ENCODE results near the gene DENND11.

The DENND11 gene

DNA sequence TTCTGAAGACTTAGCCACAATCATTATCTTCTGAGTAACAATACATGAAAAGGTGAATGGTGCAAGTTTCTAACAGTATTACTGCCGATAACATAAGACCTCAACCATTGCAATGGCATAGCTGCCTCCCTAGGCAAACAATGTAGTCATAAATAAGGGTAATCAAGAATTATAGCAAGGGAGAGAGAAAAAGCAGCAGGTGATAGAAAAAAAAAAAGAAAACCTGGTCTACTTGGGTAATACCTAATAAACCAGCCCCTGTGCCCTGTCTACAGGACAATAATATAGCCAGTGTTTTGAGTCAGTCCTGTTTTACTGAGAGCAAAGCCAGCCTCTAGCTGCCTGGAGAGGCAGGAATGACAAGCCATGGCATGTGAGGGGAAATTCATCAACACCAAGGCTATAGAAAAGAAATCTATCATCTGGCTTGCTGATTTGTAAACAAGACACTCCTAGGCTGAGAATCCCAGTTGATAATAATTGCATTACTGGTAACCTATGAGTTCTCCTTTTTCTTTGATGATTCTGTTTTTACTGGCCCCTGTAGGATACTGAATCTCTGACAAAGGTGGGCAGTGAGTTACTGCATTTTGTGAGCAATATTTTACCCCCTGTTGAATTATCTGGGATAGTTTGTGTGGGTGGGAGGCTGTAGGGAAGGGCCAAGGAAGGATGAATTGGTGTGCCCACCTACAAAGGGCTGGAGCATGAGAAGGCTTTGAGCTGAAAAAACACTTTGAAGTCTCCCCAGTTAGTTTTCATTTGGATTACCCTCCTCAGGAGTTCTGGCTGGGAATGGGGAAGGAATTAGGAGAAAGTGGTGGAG lies 4.5 kb upstream of the DENND11 start:
- TF ChIP-seq, protein P1, sequence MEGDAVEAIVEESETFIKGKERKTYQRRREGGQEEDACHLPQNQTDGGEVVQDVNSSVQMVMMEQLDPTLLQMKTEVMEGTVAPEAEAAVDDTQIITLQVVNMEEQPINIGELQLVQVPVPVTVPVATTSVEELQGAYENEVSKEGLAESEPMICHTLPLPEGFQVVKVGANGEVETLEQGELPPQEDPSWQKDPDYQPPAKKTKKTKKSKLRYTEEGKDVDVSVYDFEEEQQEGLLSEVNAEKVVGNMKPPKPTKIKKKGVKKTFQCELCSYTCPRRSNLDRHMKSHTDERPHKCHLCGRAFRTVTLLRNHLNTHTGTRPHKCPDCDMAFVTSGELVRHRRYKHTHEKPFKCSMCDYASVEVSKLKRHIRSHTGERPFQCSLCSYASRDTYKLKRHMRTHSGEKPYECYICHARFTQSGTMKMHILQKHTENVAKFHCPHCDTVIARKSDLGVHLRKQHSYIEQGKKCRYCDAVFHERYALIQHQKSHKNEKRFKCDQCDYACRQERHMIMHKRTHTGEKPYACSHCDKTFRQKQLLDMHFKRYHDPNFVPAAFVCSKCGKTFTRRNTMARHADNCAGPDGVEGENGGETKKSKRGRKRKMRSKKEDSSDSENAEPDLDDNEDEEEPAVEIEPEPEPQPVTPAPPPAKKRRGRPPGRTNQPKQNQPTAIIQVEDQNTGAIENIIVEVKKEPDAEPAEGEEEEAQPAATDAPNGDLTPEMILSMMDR (IDR thresholded peaks at IDR 0.05), result no peak

DNA sequence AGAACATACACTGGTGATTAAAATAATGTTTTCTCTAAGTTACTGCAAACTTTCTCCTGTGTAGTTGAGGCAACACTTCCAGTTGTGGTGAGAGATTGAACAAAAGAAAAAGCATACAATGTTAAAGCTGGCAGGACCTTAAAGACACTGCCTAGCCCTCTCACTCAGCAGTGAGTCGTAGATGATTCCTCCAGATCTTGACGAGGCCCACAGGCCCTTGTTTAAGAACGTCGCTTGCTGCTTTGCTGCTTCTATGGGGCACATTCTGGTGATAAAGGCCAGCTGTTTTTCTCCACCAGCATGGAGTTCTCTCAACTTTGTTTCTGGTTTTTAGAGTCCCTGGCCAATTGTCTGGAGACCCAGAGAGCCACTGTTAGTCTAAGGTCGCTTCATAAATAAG lies 2.8 kb upstream of the DENND11 start:
- TF ChIP-seq, protein P1 (IDR thresholded peaks at IDR 0.05), result no peak

DNA sequence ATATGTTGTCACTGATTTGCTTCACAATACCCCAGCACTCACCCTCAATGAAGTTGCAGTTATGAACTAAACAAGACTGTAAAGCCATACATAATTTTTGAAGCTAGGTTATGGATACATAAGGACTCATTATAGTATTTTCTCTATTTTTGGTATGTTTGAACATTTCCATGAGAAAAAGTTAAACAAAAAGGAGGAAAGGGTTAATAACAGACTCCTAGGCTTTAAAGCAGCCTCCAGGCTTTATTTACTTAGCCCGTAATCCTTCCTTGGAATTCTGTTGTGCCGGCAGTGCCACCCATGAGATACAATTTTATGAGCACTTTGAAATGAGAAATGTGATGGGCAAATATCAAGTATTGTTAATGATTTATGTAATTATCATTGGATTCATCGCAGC lies 2.1 kb upstream of the DENND11 start:
- TF ChIP-seq, protein P1 (IDR thresholded peaks at IDR 0.05), result no peak

DNA sequence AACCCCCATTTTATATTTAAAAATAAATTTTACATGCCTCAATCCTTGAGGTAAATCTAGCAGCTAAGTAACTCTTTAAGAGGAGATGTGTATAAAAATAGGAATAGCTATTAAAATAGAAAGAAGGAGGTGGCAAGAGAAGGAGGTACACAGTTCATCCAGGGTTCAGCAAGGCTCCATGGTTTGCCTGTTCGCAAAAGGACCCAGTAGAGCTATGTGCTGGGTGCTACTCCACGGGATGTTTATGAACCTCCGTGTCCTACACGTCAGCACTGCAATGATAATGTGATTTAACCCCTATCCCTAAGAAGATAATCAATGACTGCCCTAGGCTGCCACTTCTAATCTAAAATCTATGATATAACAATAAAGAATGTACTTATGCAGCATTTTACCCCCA lies 926 bp upstream of the DENND11 start:
- TF ChIP-seq, protein P1 (IDR thresholded peaks at IDR 0.05), result no peak

DNA sequence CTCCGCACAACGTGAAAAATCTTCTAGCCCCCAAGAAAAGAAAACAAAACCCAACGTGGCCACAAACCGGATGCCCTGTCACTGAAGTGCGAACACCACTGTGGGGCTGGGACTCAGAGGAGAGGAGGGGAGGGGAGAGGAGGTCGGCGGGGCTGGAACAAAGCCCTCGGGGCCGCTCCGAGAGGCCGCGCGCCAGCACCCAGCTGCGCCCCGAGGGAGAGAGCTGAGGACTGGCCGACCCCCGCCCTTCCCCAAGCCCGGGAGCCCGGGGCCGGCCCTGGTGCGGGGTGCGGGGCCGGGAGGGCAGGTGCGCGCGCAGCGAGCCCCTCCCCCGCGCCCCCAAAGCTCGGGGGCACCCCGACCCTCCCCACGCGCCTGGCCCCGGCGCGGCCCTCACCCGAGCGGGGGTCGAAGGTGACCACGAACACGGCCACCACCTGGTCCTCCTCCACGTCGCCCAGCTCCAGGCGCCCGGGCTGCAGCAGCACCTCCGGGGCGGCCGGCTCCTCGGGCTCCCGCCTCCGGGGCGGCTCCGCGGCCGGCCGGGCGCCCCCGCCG lies 398 bp downstream of the DENND11 start:
- TF ChIP-seq, protein P1 (IDR thresholded peaks at IDR 0.05), result no peak

DNA sequence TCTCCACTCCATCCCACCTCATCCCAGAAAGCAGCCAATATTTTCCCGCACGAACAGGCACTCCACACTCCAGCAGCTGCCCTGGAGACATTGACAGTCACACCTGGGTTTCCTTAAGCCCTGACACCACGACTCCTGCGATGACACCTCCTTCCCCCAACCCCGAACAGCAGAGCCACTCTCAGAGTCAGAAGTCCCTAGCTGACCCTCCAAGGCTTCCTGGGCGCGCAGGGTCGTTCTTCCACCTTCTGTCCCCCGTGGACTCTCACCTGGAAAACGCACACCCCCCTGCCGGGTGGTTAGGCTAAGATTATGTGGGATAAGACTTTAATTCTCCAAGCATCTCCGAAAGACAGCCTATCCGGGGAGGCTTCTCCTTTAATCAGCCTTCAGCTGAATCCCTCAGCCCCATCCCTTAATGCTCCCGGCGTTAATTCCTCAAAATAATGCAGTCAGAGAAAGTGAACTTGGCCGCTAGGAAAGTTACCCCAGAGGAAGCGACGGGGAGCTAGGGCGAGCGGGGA lies 1.1 kb downstream of the DENND11 start:
- TF ChIP-seq, protein P1 (IDR thresholded peaks at IDR 0.05), result no peak

DNA sequence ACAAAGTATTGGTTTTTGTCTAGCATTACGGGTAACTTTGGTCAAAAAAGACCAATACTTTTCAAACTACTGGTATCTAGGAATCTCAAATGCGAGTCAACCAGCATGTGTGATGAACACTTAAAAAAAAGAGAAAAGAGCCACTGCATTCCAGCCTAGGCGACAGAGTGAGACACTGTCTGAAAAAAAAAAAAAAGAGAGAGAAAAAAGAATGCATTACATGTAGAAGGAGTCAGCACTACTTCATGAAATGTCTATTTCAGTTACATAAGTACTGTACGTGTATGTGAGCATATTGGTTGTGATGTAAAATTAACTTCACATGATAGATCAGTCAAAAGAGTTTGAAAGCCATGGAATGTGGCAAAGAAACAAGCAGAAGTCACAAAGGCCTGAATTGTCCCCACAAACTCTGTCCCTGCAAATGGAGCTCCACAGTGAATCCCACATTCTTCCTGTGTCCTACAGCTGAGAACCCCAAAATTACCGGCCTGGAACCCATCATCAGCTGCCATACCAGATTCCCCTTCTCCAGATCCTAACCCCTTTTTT lies 1.6 kb downstream of the DENND11 start:
- TF ChIP-seq, protein P1 (IDR thresholded peaks at IDR 0.05), result no peak

Data from LNCAP (cell line).